Fibroblast of mammary gland (primary cell): ENCODE results near the gene PLXNA4.

Experiments
- DNase-seq: peaks from one replicate; pipeline ENCODE4 v3.0.0-alpha.2; 2010; ENCODE audit warnings: low read depth
- H3K4me3 ChIP-seq: 2 replicates; pipeline ENCODE4 v1.5.1; 2011; ENCODE audit warnings: low read depth, mild to moderate bottlenecking, low read length, moderate library complexity; ENCODE audit not compliant: control insufficient read depth
- TF ChIP-seq, protein P1 (sequence below): conservative IDR thresholded peaks from 2 replicates; pipeline ENCODE4 v1.5.1; 2011; ENCODE audit warnings: low read depth, low read length, inconsistent platforms; ENCODE audit not compliant: control insufficient read depth, insufficient read depth

PLXNA4 gene

DNA sequence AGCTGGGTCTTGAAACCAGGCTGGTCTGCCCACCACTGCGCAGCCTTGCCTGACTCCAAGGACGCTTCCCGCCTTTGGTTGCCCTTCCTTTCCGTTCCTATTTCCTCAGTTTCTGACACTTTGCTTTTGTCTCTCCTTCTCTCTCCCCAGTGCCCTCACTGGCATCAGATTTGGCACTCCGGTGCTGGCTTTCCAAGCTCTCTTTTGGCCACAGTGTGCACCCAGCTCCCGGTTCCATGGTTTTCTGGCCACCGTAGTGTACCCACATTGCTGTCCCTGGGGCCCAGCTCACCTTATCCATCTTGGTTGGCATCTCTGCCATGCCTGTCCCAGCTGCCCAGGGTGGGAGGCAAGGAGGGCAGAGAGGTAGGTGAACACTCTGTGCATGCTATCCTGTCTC, 142.2 kb downstream of the PLXNA4 start:
- no peak overlapping the region for H3K4me3 ChIP-seq
- DNase-seq, result no peak
- TF ChIP-seq, protein P1, sequence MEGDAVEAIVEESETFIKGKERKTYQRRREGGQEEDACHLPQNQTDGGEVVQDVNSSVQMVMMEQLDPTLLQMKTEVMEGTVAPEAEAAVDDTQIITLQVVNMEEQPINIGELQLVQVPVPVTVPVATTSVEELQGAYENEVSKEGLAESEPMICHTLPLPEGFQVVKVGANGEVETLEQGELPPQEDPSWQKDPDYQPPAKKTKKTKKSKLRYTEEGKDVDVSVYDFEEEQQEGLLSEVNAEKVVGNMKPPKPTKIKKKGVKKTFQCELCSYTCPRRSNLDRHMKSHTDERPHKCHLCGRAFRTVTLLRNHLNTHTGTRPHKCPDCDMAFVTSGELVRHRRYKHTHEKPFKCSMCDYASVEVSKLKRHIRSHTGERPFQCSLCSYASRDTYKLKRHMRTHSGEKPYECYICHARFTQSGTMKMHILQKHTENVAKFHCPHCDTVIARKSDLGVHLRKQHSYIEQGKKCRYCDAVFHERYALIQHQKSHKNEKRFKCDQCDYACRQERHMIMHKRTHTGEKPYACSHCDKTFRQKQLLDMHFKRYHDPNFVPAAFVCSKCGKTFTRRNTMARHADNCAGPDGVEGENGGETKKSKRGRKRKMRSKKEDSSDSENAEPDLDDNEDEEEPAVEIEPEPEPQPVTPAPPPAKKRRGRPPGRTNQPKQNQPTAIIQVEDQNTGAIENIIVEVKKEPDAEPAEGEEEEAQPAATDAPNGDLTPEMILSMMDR, result no peak

GRCh38 chr7:132433301-132433700, 143.0 kb downstream of the PLXNA4 start:
- no peak overlapping the region for H3K4me3 ChIP-seq
- no peak for DNase-seq
- TF ChIP-seq, protein P1, result no peak

- DNase-seq, result peak; percentile 97
- TF ChIP-seq, protein P1, result no peak
- no peak overlapping the region for H3K4me3 ChIP-seq
These were observed 145.1 kb downstream of the PLXNA4 start for GRCh38 chr7:132430861-132431822.

DNA sequence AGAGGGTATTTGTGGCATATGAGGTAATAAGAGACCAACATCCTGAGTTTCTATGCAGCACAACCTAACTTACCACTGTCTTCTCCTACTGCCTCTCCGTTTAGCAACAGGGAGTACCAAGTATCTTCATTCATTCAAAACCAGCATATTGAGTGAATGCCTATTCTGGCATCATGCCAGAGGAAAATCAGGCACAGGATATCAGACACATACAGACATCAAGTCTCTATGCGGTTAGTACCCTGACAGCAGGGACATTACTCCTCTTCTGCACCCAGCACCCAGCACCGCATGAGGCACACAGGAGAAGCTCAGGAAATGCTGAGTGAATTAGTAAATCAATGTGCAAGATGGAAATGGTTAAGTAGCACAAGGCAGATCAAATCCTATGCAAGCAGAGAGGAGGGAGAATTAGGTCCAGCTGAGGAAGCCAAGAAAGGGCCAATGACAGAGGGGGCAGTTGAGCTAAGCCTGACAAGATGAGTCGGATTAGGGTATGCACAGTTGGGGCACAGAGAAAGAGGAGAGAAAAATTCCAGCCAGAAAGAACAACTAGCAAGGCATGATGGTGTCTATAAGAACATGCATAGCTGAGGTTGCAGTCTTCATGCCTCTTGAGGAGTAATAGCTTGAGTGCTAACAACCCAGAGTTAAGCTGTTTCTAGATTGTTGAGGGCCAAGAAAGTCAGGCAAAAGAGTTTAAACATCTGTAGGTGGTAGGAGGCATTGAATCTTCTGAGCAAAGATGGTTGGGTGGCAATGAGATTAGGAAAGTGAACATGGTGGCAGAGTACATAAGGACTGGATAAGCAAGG, 146.0 kb downstream of the PLXNA4 start:
- TF ChIP-seq, protein P1, result no peak
- H3K4me3 ChIP-seq, result no peak overlapping the region
- DNase-seq, result peak; percentile 10

- no peak overlapping the region for H3K4me3 ChIP-seq
- DNase-seq, result no peak
- TF ChIP-seq, protein P1, result no peak
These were observed 147.1 kb downstream of the PLXNA4 start for GRCh38 chr7:132429181-132429580.

GRCh38 chr7:132428247-132428919, 147.9 kb downstream of the PLXNA4 start:
- peak; percentile 56 for DNase-seq
- TF ChIP-seq, protein P1, result no peak
- no peak overlapping the region for H3K4me3 ChIP-seq
